H1 (cell line): ENCODE measurements around the gene RAB3C. TPM values are rescaled to one million over a fixed set of nuclear protein-coding genes. Genes with fewer than 3 reads are reported as not detected.

ENCODE experiments used
- CTCF ChIA-PET: fragments of 300-600 bp; sonication (Branson Sonifier 250); formaldehyde crosslinking; loops from one replicate; lab custom pipeline; 2021; ENCODE audit not compliant: partially characterized antibody; lab: Charles Lee
- POLR2A ChIA-PET: fragments of 300-600 bp; sonication (Branson Sonifier 250); formaldehyde crosslinking; loops from one replicate; lab custom pipeline; 2021; ENCODE audit warnings: inconsistent platforms; ENCODE audit not compliant: partially characterized antibody; lab: Charles Lee
- DNase-seq, 2 experiments: peaks; one replicate each; pipeline versions ENCODE4 v3.0.0 to v3.0.0-alpha.2; 2010 to 2022; ENCODE audit warnings: low spot score in 2 of 2, low read depth in 1 of 2, mixed read lengths in 1 of 2
- FAIRE-seq: peaks from 2 replicates; lab custom pipeline; 2011; peaks lifted over from hg19 to GRCh38; lab: Jason Lieb, UNC
- H2AFZ ChIP-seq: 2 replicates; pipeline ENCODE4 v1.8.1; 2012; ENCODE audit warnings: low read length, inconsistent platforms
- H2AK5ac ChIP-seq: 2 replicates; pipeline ENCODE4 v1.6.1; 2013; ENCODE audit warnings: low read depth, low read length
- H2BK120ac ChIP-seq: replicated peaks from 2 replicates; pipeline ENCODE3; 2013; ENCODE audit warnings: low read depth, low read length, inconsistent platforms
- H2BK12ac ChIP-seq: 2 replicates; pipeline ENCODE4 v1.6.1; 2013; ENCODE audit warnings: low read depth, low read length
- H2BK15ac ChIP-seq: 2 replicates; pipeline ENCODE4 v1.6.1; 2013; ENCODE audit warnings: low read length
- H2BK20ac ChIP-seq: 2 replicates; pipeline ENCODE4 v1.6.1; 2013; ENCODE audit warnings: low read length
- H2BK5ac ChIP-seq: 2 replicates; pipeline ENCODE4 v1.6.1; 2013; ENCODE audit warnings: low read depth, low read length
- H3K14ac ChIP-seq: 2 replicates; pipeline ENCODE4 v1.6.1; 2013; ENCODE audit warnings: inconsistent platforms; ENCODE audit not compliant: insufficient read length
- H3K18ac ChIP-seq: 2 replicates; pipeline ENCODE4 v1.6.1; 2013; ENCODE audit warnings: low read length; ENCODE audit errors: extremely low read depth
- H3K23ac ChIP-seq: 2 replicates; pipeline ENCODE4 v1.6.1; 2013; ENCODE audit warnings: inconsistent platforms; ENCODE audit not compliant: insufficient read length
- H3K23me2 ChIP-seq: 2 replicates; pipeline ENCODE4 v1.6.1; 2013; ENCODE audit warnings: low read depth, low read length
- H3K27ac ChIP-seq: 2 replicates; pipeline ENCODE4 v1.6.1; 2011; ENCODE audit warnings: low read depth, low read length, inconsistent platforms
- H3K27me3 ChIP-seq, 4 experiments: replicated peaks in 1 of 4; 1 replicate in 1 of 4; 2 replicates in 3 of 4; pipeline versions ENCODE4 v1.6.1 to v1.8.1; 2011 to 2013; ENCODE audit warnings: low read length in 3 of 4, mild to moderate bottlenecking in 3 of 4, inconsistent platforms in 2 of 4, mixed read lengths in 2 of 4, moderate library complexity in 1 of 4; ENCODE audit not compliant: control insufficient read depth in 3 of 4, insufficient read depth in 3 of 4; ENCODE audit errors: extremely low read depth in 1 of 4
- H3K36me3 ChIP-seq, 4 experiments: 2 replicates each; pipeline versions ENCODE4 v1.6.1 to v1.8.1; 2011 to 2013; ENCODE audit warnings: mild to moderate bottlenecking in 4 of 4, low read length in 3 of 4, moderate library complexity in 2 of 4, control low read depth in 1 of 4, inconsistent platforms in 1 of 4; ENCODE audit not compliant: insufficient read depth in 4 of 4, control insufficient read depth in 2 of 4
- H3K4ac ChIP-seq: replicated peaks from 2 replicates; pipeline ENCODE3; 2013; ENCODE audit warnings: low read length, low read depth, mixed read lengths, inconsistent platforms; ENCODE audit not compliant: insufficient read length
- H3K4me1 ChIP-seq, 4 experiments: replicated peaks in 1 of 4; 1 replicate in 1 of 4; 2 replicates in 3 of 4; pipeline versions ENCODE4 v1.6.1 to v1.8.1; 2011 to 2013; ENCODE audit warnings: low read length in 3 of 4, inconsistent platforms in 2 of 4, mixed read lengths in 1 of 4; ENCODE audit not compliant: insufficient read depth in 4 of 4, control insufficient read depth in 3 of 4
- H3K4me2 ChIP-seq, 2 experiments: 2 replicates each; pipeline versions ENCODE4 v1.6.1 to v1.8.1; 2011 to 2013; ENCODE audit warnings: low read depth in 2 of 2, low read length in 2 of 2, control low read depth in 1 of 2, inconsistent platforms in 1 of 2, mild to moderate bottlenecking in 1 of 2; ENCODE audit not compliant: insufficient read depth in 1 of 2
- H3K4me3 ChIP-seq, 4 experiments: fragments of 200-600, 300-600 bp in 1 of 4; sonication (generic), shearing (Covaris generic), sonication (Bioruptor Twin) in 1 of 4; 2 replicates each; pipeline versions ENCODE4 v1.5.1 to v1.8.1; 2011 to 2016; ENCODE audit warnings: low read length in 4 of 4, low read depth in 3 of 4, control low read depth in 2 of 4, inconsistent platforms in 2 of 4, mild to moderate bottlenecking in 2 of 4, mixed read lengths in 1 of 4, moderate library complexity in 1 of 4; ENCODE audit not compliant: insufficient read depth in 2 of 4; ENCODE audit errors: extremely low read depth in 1 of 4
- H3K56ac ChIP-seq: replicated peaks from 2 replicates; pipeline ENCODE3; 2013; ENCODE audit warnings: low read depth, mild to moderate bottlenecking, mixed read lengths, low read length, inconsistent platforms; ENCODE audit not compliant: insufficient read length
- H3K79me1 ChIP-seq: 2 replicates; pipeline ENCODE4 v1.6.1; 2013; ENCODE audit warnings: low read depth, low read length, control low read depth
- H3K79me2 ChIP-seq, 2 experiments: 2 replicates each; pipeline versions ENCODE4 v1.6.1 to v1.8.1; 2012 to 2013; ENCODE audit warnings: low read length in 2 of 2, mild to moderate bottlenecking in 2 of 2, inconsistent platforms in 1 of 2; ENCODE audit not compliant: insufficient read depth in 2 of 2, control insufficient read depth in 1 of 2
- H3K9ac ChIP-seq, 4 experiments: replicated peaks in 1 of 4; 1 replicate in 1 of 4; 2 replicates in 3 of 4; pipeline versions ENCODE4 v1.6.1 to v1.8.1; 2011 to 2013; ENCODE audit warnings: low read depth in 3 of 4, low read length in 3 of 4, control low read depth in 2 of 4, mild to moderate bottlenecking in 2 of 4, moderate library complexity in 2 of 4, inconsistent platforms in 1 of 4; ENCODE audit errors: extremely low read depth in 1 of 4
- H3K9me3 ChIP-seq, 2 experiments: 2 replicates each; pipeline versions ENCODE4 v1.6.1 to v1.8.1; 2012 to 2013; ENCODE audit warnings: mild to moderate bottlenecking in 2 of 2, moderate library complexity in 2 of 2, control low read depth in 1 of 2, inconsistent platforms in 1 of 2, low read depth in 1 of 2, low read length in 1 of 2, mixed read lengths in 1 of 2; ENCODE audit not compliant: insufficient read depth in 2 of 2
- H4K20me1 ChIP-seq, 2 experiments: replicated peaks in 1 of 2; 2 replicates each; pipeline versions ENCODE3 to v1.8.1; 2011 to 2013; ENCODE audit warnings: inconsistent platforms in 2 of 2, low read length in 2 of 2, mild to moderate bottlenecking in 1 of 2; ENCODE audit not compliant: insufficient read depth in 2 of 2, control insufficient read depth in 1 of 2
- H4K5ac ChIP-seq: 2 replicates; pipeline ENCODE4 v1.6.1; 2013; ENCODE audit warnings: low read length, low read depth, mixed read lengths, inconsistent platforms; ENCODE audit not compliant: insufficient read length
- H4K8ac ChIP-seq: 2 replicates; pipeline ENCODE4 v1.8.0; 2013; ENCODE audit warnings: mild to moderate bottlenecking, moderate library complexity, low read length, inconsistent platforms; ENCODE audit not compliant: insufficient read depth; ENCODE audit errors: extremely low read depth
- H4K91ac ChIP-seq: replicated peaks from 2 replicates; pipeline ENCODE3; 2013; ENCODE audit warnings: low read length, mixed read lengths, inconsistent platforms; ENCODE audit not compliant: insufficient read length
- ASH2L ChIP-seq: fragments of 200-600, 300-600 bp; sonication (generic); IDR thresholded peaks from one replicate; pipeline ENCODE4 v1.7.1; 2017; ENCODE audit warnings: low read length
- CTBP2 ChIP-seq: IDR thresholded peaks from 2 replicates; pipeline ENCODE4 v1.7.0; 2011; ENCODE audit warnings: borderline replicate concordance, mild to moderate bottlenecking, moderate library complexity, mixed read lengths, low read length; ENCODE audit not compliant: insufficient read depth, insufficient read length
- KDM4A ChIP-seq: IDR thresholded peaks from one replicate; pipeline ENCODE4 v1.7.1; 2012; ENCODE audit warnings: low read depth, mild to moderate bottlenecking, moderate library complexity, low read length, inconsistent platforms; ENCODE audit not compliant: severe bottlenecking
- NANOG ChIP-seq: IDR thresholded peaks from 2 replicates; pipeline ENCODE4 v1.6.1; 2011; ENCODE audit warnings: low read length, low read depth, mild to moderate bottlenecking, inconsistent platforms; ENCODE audit not compliant: insufficient read depth, poor library complexity, severe bottlenecking
- NRF1 ChIP-seq: IDR thresholded peaks from 2 replicates; pipeline ENCODE4 v1.6.1; 2011; ENCODE audit warnings: mild to moderate bottlenecking, low read depth, low read length, improper control_type of control experiment
- POU5F1 ChIP-seq: IDR thresholded peaks from 2 replicates; pipeline ENCODE4 v1.6.1; 2011; ENCODE audit warnings: low read depth, mild to moderate bottlenecking, low read length, moderate library complexity
- RBBP5 ChIP-seq: IDR thresholded peaks from 2 replicates; pipeline ENCODE4 v1.7.1; 2012; ENCODE audit warnings: low read depth, mild to moderate bottlenecking, inconsistent platforms, low read length, moderate library complexity, borderline replicate concordance
- SP2 ChIP-seq: IDR thresholded peaks from 2 replicates; pipeline ENCODE4 v1.6.1; 2012; ENCODE audit warnings: mild to moderate bottlenecking, low read length, inconsistent platforms
- SRF ChIP-seq: IDR thresholded peaks from 2 replicates; pipeline ENCODE4 v1.6.1; 2011; ENCODE audit warnings: mild to moderate bottlenecking, low read depth, low read length, moderate library complexity
- TBP ChIP-seq: IDR thresholded peaks from 2 replicates; pipeline ENCODE4 v1.6.1; 2011; ENCODE audit warnings: low read depth, low read length, improper control_type of control experiment
- YY1 ChIP-seq: IDR thresholded peaks from 2 replicates; pipeline ENCODE4 v1.6.1; 2011; ENCODE audit warnings: low read depth, mild to moderate bottlenecking, low read length
- WGBS, 2 experiments: shearing (Covaris generic) in 1 of 2; methylation state at CpG; one replicate each; pipeline versions ENCODE4 v1.1.6 to v1.1.7; 2013 to 2015; ENCODE audit warnings: low lambda C conversion rate in 2 of 2, mixed read lengths in 2 of 2, inconsistent platforms in 1 of 2, low coverage in 1 of 2, missing lambda C conversion rate in 1 of 2; ENCODE audit not compliant: insufficient replicate concordance in 2 of 2, insufficient coverage in 1 of 2, insufficient read length in 1 of 2; ENCODE audit errors: extremely low coverage in 1 of 2, missing lambda C conversion rate in 1 of 2; 5-methylcytosine and 5-hydroxymethylcytosine counted together
- polyA plus RNA-seq, 7 experiments: library from polyadenylated mRNA; depleted of rRNA in 3 of 7; stranded (reverse) in 5 of 7; unstranded in 2 of 7; fragments of >200 nt in 5 of 7; fragments of 200-250 nt in 2 of 7; gene quantifications; 1 replicate in 5 of 7; 2 replicates in 1 of 7; 4 replicates in 1 of 7; pipeline versions ENCODE4 v1.2.1 to v1.2.3, GENCODE V29; 2011 to 2013; ENCODE audit warnings: missing spikeins in 2 of 7, mixed read lengths in 2 of 7
- total RNA-seq: library from RNA; stranded (reverse); fragmentation: NEBNext Ultra II Directional; extraction: Animal tissue kit (Norgen Biotek cat#: 25700); gene quantifications from 2 replicates; pipeline ENCODE4 v1.2.1, GENCODE V29; 2021
- TF ChIP-seq, protein P1 (sequence below): IDR thresholded peaks from 2 replicates; pipeline ENCODE4 v1.6.1; 2012; ENCODE audit warnings: inconsistent platforms
- TF ChIP-seq, protein P2 (sequence below): IDR thresholded peaks from 2 replicates; pipeline ENCODE4 v1.6.1; 2011; ENCODE audit warnings: low read depth, mild to moderate bottlenecking, low read length; ENCODE audit not compliant: insufficient read depth

RAB3C gene
- total and polyA plus RNA-seq, 2 of the 8 experiments (the other 6 are each of a cell fraction or from before 2014, with no cell fraction given) = 14.7 to 18.3 TPM

DNA sequence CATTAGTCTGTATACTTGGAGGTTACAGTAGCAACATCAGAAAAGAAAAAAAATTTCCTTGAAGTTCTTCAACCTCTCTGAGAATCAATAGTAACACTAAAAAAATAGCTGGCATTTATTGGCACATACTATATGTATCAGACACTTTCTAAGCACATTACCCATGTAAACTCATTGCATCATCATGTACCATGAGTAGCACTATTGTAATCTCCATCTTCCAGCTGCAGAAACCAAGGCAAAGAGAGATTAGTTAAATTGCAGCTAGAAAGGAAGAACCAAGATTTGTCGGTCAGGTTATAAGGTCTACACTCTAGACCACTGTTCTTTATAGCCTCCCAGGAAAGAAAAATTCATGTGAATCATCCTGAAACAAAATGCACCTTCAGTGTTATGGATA lies 31.4 kb upstream of the RAB3C start:
- H3K4me2 ChIP-seq = no peak overlapping the region
- H3K4ac ChIP-seq = no peak overlapping the region
- no peaks in the 10 kb centered on the region for H3K4me1 ChIP-seq
- H3K79me1 ChIP-seq = no peaks in the 10 kb centered on the region
- no peaks in the 10 kb centered on the region for H3K9me3 ChIP-seq
- H3K4me3 ChIP-seq = no peak overlapping the region
- no peak overlapping the region for H4K5ac ChIP-seq
- ChIA-PET CTCF (interaction anchor here (0.7 to 1.6 kb wide), 2 partner anchors 15 to 53 kb away, joined by 3 to 6 read pairs; no protein-coding TSS in a partner anchor), POLR2A (no interaction called here)
- no peak overlapping the region for H3K14ac ChIP-seq
- H2BK12ac ChIP-seq = no peak overlapping the region
- H3K18ac ChIP-seq = no peak overlapping the region
- H3K9ac ChIP-seq = no peak overlapping the region
- no peak overlapping the region for H3K56ac ChIP-seq
- whole genome bisulfite sequencing, 2 experiments = 100% methylated on average over 1 of the region's 1 CpG; no CpG with 5 or more reads in 1 of the 2 experiments
- H2BK120ac ChIP-seq = no peak overlapping the region
- no peak overlapping the region for H2BK20ac ChIP-seq
- no peaks in the 10 kb centered on the region for H3K23me2 ChIP-seq
- H3K36me3 ChIP-seq = no peaks in the 10 kb centered on the region
- no peak overlapping the region for H2BK5ac ChIP-seq
- no peaks in the 10 kb centered on the region for H3K79me2 ChIP-seq
- H3K23ac ChIP-seq = no peak overlapping the region
- FAIRE-seq (no peak), DNase-seq (no peak)
- no peak overlapping the region for H2AFZ ChIP-seq
- no peaks in the 10 kb centered on the region for H3K27me3 ChIP-seq
- no peak overlapping the region for H2AK5ac ChIP-seq
- no peak overlapping the region for H2BK15ac ChIP-seq
- no peak overlapping the region for H3K27ac ChIP-seq
- H4K91ac ChIP-seq = no peak overlapping the region
- H4K8ac ChIP-seq = no peak overlapping the region
- no peaks in the 10 kb centered on the region for H4K20me1 ChIP-seq
- TF ChIP-seq YY1 (no peak), KDM4A (no peak), RBBP5 (no peak), CTBP2 (no peak), POU5F1 (no peak), NANOG (no peak), SP2 (no peak), ASH2L (no peak), NRF1 (no peak), SRF (no peak), TBP (no peak)
- TF ChIP-seq, protein P1, sequence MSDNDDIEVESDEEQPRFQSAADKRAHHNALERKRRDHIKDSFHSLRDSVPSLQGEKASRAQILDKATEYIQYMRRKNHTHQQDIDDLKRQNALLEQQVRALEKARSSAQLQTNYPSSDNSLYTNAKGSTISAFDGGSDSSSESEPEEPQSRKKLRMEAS = no peak
- TF ChIP-seq, protein P2, sequence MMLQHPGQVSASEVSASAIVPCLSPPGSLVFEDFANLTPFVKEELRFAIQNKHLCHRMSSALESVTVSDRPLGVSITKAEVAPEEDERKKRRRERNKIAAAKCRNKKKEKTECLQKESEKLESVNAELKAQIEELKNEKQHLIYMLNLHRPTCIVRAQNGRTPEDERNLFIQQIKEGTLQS = no peak
